LNCAP (cell line): ENCODE data around the gene ZNF200.

Experiments
- TF ChIP-seq, protein P1 (sequence below): fragments of 450-650 bp; IDR thresholded peaks from 2 replicates; pipeline ENCODE4 v1.5.1; 2017; ENCODE audit warnings: mild to moderate bottlenecking

Gene ZNF200

DNA sequence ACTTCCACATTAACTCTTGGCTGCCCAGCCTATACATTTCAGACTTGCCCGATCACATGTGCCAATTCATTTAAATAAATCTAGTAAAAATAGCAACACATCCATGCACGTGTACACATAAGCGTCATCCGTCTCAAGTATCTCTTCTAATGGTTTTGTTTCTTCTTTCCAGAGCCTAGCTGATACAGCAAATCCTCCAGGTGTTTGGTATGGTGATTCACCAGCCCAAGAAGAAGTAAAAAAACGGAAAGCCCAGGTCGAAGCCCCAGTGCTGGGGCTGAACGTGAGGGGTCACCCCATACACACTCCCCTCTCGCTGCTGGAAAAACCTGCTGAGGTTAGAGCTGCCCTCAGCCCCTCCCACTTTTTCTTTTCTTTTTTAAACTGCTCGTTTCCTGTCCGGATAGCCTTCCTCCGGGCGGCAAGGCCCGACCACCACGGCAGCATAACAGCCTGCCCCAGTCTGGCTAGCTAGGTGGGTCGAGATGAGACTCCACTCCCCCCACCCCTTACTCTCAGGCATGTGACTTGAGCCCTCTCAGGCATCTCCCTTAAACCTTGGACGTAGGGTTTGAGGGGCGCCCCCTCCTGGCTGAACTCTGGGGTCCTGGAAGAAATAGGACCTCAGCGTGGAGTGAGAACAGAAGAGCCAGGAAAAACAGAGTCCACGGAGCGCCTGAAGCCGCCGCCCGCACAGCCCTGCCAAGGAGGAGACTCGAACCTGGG is 60.9 kb downstream of the ZNF200 start:
- TF ChIP-seq, protein P1, sequence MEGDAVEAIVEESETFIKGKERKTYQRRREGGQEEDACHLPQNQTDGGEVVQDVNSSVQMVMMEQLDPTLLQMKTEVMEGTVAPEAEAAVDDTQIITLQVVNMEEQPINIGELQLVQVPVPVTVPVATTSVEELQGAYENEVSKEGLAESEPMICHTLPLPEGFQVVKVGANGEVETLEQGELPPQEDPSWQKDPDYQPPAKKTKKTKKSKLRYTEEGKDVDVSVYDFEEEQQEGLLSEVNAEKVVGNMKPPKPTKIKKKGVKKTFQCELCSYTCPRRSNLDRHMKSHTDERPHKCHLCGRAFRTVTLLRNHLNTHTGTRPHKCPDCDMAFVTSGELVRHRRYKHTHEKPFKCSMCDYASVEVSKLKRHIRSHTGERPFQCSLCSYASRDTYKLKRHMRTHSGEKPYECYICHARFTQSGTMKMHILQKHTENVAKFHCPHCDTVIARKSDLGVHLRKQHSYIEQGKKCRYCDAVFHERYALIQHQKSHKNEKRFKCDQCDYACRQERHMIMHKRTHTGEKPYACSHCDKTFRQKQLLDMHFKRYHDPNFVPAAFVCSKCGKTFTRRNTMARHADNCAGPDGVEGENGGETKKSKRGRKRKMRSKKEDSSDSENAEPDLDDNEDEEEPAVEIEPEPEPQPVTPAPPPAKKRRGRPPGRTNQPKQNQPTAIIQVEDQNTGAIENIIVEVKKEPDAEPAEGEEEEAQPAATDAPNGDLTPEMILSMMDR, result peak; percentile 22; the same call in 1 of the 2 replicates
